Lung (tissue), 12 donors: Measurements from ENCODE around the gene ELOVL5. TPM values are rescaled to one million over a fixed set of nuclear protein-coding genes. Genes with fewer than 3 reads are reported as not detected.
A peak's percentile ranks its signal among the peaks of the same experiment; 100 is the strongest.

Experiments
- ATAC-seq: fragments of 200-7000 bp; cut with Tn5 transposase; one replicate; pipeline ENCODE4 v1.9.1; 2020; ENCODE audit warnings: moderate number of reproducible peaks; ENCODE audit not compliant: insufficient read depth, low FRiP score
- DNase-seq, 3 donors: peaks; one replicate each; pipeline ENCODE4 v3.0.0-alpha.2; 2013 to 2017
- H3K27ac ChIP-seq, 2 donors: one replicate each; pipeline ENCODE4 v1.5.1; 2013; ENCODE audit warnings: mild to moderate bottlenecking in 2 of 2, moderate library complexity in 2 of 2, control low read depth in 1 of 2, inconsistent platforms in 1 of 2, low read depth in 1 of 2, low read length in 1 of 2
- H3K27me3 ChIP-seq, 3 donors: one replicate each; pipeline ENCODE4 v1.5.1; 2013; ENCODE audit warnings: low read length in 2 of 3; ENCODE audit not compliant: control insufficient read depth in 3 of 3, insufficient read depth in 3 of 3
- H3K36me3 ChIP-seq, 4 donors: one replicate each; pipeline ENCODE4 v1.5.1; 2013; ENCODE audit warnings: low read length in 4 of 4, mild to moderate bottlenecking in 1 of 4, moderate library complexity in 1 of 4; ENCODE audit not compliant: control insufficient read depth in 4 of 4, insufficient read depth in 4 of 4
- H3K4me1 ChIP-seq, 5 donors: one replicate each; pipeline ENCODE4 v1.5.1; 2013; ENCODE audit warnings: low read length in 5 of 5, mild to moderate bottlenecking in 2 of 5, moderate library complexity in 1 of 5; ENCODE audit not compliant: control insufficient read depth in 5 of 5, insufficient read depth in 5 of 5
- H3K4me3 ChIP-seq: one replicate; pipeline ENCODE4 v1.5.1; 2013; ENCODE audit warnings: mild to moderate bottlenecking, control low read depth, moderate library complexity
- H3K9ac ChIP-seq, 2 donors: one replicate each; pipeline ENCODE4 v1.5.1; 2013; ENCODE audit warnings: low read length in 2 of 2, control low read depth in 1 of 2; ENCODE audit not compliant: insufficient read depth in 1 of 2
- H3K9me3 ChIP-seq, 4 donors: one replicate each; pipeline ENCODE4 v1.5.1; 2013; ENCODE audit warnings: low read length in 3 of 4, mild to moderate bottlenecking in 1 of 4, moderate library complexity in 1 of 4; ENCODE audit not compliant: control insufficient read depth in 4 of 4, insufficient read depth in 3 of 4
- CTCF ChIP-seq: IDR thresholded peaks from 2 replicates; pipeline ENCODE4 v1.5.1; 2012; ENCODE audit warnings: mild to moderate bottlenecking; ENCODE audit errors: control extremely low read depth, extremely low read depth
- WGBS, 2 donors: extraction: QIAGEN DNeasy Blood & Tissue Kit; methylation state at CpG; one replicate each; pipeline ENCODE4 v1.1.7; 2013; 5-methylcytosine and 5-hydroxymethylcytosine counted together
- polyA plus RNA-seq, 2 donors: library from polyadenylated mRNA; stranded (reverse); fragments of 200-250 nt; gene quantifications; one replicate each; pipeline ENCODE4 v1.2.1, GENCODE V29; 2013
- total RNA-seq, 2 donors: library from RNA; depleted of rRNA in 1 of 2; stranded (reverse); fragments of >200 nt in 1 of 2; gene quantifications; one replicate each; pipeline ENCODE4 v1.2.1, GENCODE V29; 2014 to 2021
- donor health status: control.
- donor health status: control.
- donor health status: Bipolar disorder and iron deficiency.
- donor health status: healthy.
- donor health status: DM: yes; HTN: yes; CAD: no.

Gene ELOVL5
- total and polyA plus RNA-seq, 4 donors, result 37.7 to 95.6 (median 89.9) TPM

GRCh38 chr6:53299331-53300005 lies 49.3 kb downstream of the ELOVL5 start:
- peaks cover 8 to 39% (median 18%) of the 10 kb centered on the region in 5 donors for H3K4me1 ChIP-seq
- DNase-seq (no peak), ATAC-seq (no peak)
- no peaks in the 10 kb centered on the region for H3K9me3 ChIP-seq
- H3K9ac ChIP-seq, result no peak overlapping the region
- WGBS, 2 donors, result 88 to 95% methylated on average over 7 of the region's 7 CpGs
- H3K27ac ChIP-seq, result no peak overlapping the region
- no peaks in the 10 kb centered on the region for H3K27me3 ChIP-seq
- peaks cover 0 to 6% (median under 1%) of the 10 kb centered on the region in 4 donors for H3K36me3 ChIP-seq
- no peak for TF ChIP-seq CTCF
- H3K4me3 ChIP-seq, result no peak overlapping the region

- 80 to 82% methylated on average over 4 of the region's 4 CpGs for WGBS, 2 donors
- Histone ChIP-seq H3K4me1 (peaks cover 5 to 26% (median 11%) of the 10 kb centered on the region in 5 donors), H3K27ac (peak overlapping the region in 1 of 2 donors; percentile 25), H3K36me3 (peaks cover 0 to 14% (median 4%) of the 10 kb centered on the region in 4 donors), H3K27me3 (no peaks in the 10 kb centered on the region), H3K9me3 (no peaks in the 10 kb centered on the region), H3K4me3 (no peak overlapping the region), H3K9ac (no peak overlapping the region)
- no peak for ATAC-seq
- no peak for DNase-seq
- TF ChIP-seq CTCF, result no peak
Measured at GRCh38 chr6:53297004-53297403, 51.7 kb downstream of the ELOVL5 start.

- Histone ChIP-seq H3K9ac (no peak overlapping the region), H3K36me3 (peaks cover 0 to 17% (median 6%) of the 10 kb centered on the region in 4 donors), H3K4me1 (peaks cover 0 to 10% (median 7%) of the 10 kb centered on the region in 5 donors), H3K27me3 (no peaks in the 10 kb centered on the region), H3K27ac (no peak overlapping the region), H3K4me3 (no peak overlapping the region), H3K9me3 (no peaks in the 10 kb centered on the region)
- WGBS, 2 donors, result 47 to 82% methylated on average over 1 of the region's 1 CpG
- no peak for ATAC-seq
- no peak for TF ChIP-seq CTCF
- peak in 1 of 3 donors; percentile 44 for DNase-seq
Measured at GRCh38 chr6:53295176-53295575, 53.6 kb downstream of the ELOVL5 start.
